Astrocyte of the cerebellum (primary cell): Measurements from ENCODE around the gene TMEM266.

Experiments
- DNase-seq: peaks from one replicate; pipeline ENCODE4 v3.0.0-alpha.2; 2011; ENCODE audit warnings: low read depth
- H3K4me3 ChIP-seq: 2 replicates; pipeline ENCODE4 v1.5.1; 2011; ENCODE audit warnings: mild to moderate bottlenecking, low read depth, low read length, moderate library complexity
- in situ Hi-C: cut with HindIII; loops from 2 replicates; pipeline ENCODE4 v1.10.0; 2017; ENCODE audit warnings: low sequenced_read_pairs
- TF ChIP-seq, protein P1 (sequence below): IDR thresholded peaks from 2 replicates; pipeline ENCODE4 v1.5.1; 2012; ENCODE audit warnings: low read length, low read depth, moderate library complexity, mild to moderate bottlenecking; ENCODE audit errors: missing control alignments

TMEM266 gene

DNA sequence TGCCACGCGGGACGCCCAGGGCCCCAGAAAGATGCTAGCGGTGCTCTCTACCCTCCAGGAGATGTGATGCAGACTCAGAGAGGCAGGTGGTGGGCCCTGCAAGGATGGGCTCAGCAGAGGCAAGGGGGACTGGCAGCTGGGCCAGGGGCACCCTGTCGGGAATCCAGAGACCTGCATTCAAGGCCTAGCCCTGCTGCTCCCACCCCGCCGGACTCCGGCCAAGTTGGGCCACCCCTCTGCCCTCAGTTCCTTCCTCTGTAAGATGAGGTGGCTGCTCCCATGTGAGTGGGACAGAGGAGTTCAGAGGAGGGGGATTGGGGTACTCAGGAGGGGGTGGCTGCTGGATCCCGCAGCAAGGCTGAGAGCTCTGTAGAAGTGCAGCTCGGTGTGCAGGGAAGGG is 116.3 kb downstream of the TMEM266 start:
- TF ChIP-seq, protein P1, sequence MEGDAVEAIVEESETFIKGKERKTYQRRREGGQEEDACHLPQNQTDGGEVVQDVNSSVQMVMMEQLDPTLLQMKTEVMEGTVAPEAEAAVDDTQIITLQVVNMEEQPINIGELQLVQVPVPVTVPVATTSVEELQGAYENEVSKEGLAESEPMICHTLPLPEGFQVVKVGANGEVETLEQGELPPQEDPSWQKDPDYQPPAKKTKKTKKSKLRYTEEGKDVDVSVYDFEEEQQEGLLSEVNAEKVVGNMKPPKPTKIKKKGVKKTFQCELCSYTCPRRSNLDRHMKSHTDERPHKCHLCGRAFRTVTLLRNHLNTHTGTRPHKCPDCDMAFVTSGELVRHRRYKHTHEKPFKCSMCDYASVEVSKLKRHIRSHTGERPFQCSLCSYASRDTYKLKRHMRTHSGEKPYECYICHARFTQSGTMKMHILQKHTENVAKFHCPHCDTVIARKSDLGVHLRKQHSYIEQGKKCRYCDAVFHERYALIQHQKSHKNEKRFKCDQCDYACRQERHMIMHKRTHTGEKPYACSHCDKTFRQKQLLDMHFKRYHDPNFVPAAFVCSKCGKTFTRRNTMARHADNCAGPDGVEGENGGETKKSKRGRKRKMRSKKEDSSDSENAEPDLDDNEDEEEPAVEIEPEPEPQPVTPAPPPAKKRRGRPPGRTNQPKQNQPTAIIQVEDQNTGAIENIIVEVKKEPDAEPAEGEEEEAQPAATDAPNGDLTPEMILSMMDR: no peak
- H3K4me3 ChIP-seq: no peak overlapping the region
- DNase-seq: no peak
- in situ Hi-C loops: no loop called here

DNA sequence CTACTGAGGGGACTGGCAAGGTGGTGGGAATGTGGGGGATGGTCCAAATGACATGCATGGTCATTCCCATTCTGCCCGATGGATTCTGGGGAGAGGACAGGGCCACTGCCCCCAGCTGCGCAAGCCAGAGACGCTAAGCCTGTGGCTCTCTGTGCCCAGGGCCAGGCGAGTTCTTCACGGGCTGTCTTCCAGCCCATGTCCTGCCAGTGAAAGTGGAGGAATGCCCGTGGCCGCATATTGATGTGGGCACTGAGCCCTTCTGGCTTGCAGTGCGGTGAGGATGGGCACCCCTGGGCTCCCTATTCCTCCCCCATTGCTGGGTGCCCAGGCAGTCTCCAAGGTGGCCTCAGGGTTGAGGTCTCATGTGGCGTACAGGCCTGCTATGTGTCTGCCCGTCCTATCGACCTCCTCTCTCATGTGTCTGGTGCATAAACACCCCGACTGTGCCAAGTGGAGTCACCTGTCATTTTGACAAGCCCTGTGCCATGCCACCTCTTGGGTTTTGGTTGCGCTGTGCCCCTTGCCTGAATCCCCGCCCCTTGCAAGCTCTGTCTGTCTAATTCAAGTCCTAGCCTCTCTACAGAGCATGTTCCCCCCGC is 116.8 kb downstream of the TMEM266 start:
- H3K4me3 ChIP-seq: no peak overlapping the region
- in situ Hi-C loops: no loop called here
- DNase-seq: no peak
- TF ChIP-seq, protein P1: no peak

DNA sequence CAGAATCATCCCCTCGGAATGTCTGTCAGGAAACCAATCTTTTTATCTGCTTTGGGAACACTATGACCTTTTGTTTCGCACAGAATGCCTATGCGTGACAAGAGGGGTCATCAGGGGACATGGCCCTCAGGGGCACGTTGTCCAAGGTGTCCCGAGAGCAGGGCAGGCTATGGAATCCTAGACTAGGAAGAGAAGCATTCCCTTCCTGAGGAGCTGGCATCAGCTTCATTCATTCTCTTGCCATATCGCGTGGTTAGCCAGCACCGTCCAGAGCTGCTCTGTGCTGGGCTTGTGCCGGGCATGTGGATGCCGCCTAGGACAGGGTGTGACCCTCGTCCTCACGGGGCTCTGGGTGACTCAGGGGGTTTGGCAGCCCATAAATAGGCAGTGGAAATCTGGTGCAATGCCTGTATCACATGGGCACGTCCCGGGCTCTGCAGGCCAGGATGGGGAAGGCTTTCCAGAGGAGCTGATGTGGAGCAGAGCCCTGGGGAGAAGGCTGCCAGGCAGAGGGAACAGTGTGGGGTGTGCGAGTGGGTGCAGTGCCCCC is 117.8 kb downstream of the TMEM266 start:
- TF ChIP-seq, protein P1: no peak
- in situ Hi-C loops: no loop called here
- DNase-seq: no peak
- no peak overlapping the region for H3K4me3 ChIP-seq

DNA sequence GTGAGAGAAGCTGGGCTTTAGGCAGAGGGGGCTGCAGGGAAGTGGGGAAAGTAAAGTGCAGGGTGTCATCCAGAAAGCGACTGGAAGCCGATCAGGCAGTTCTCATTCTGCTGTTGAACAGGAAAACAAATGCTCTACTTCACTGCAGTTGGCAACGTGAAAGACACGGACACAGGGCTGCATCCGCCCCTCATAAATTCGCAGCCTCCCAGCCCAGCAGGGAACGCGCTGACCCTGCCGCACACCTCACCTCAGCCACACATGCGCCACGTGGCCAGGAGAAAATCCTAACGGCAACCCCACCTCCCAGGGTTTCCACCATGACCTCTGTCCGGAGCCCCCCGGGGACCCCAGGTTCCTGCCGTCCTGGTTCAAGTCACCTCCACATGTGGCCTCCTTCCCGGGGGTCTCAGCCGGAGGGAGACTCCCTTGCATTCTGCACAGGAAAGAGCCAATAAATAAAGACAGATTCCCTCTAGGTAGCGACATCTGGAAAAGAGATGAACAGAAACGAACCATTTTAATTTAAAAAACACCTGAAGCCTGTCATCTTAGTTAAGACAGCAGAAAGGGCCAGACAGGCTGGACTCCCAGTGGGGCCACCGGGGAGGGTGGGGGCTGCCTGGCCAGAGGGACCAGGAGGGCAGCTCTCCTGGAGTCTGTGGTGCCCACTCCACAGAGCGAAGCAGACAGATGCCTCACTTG is 118.7 kb downstream of the TMEM266 start:
- H3K4me3 ChIP-seq: no peak overlapping the region
- in situ Hi-C loops: no loop called here
- DNase-seq: no peak
- TF ChIP-seq, protein P1: no peak

DNA sequence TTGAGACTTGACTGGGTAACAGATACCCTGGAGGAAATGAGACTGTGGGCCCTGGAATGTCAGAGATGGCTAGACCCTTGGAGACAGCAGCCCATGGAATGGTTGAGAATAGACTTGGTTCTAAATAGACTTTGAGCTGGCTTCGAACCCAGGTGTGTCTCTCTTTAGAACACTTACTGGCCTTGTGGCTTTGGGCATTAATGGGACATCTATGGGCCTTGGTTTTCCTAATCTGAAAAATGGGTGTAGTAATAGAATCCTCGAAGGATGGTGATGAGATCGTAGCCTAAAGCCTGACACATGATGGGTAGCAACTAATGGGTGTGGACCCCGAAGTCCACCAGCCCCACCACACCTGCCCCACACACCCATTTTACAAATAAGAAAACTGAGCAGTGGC is 119.2 kb downstream of the TMEM266 start:
- H3K4me3 ChIP-seq: no peak overlapping the region
- TF ChIP-seq, protein P1: no peak
- in situ Hi-C loops: no loop called here
- no peak for DNase-seq

DNA sequence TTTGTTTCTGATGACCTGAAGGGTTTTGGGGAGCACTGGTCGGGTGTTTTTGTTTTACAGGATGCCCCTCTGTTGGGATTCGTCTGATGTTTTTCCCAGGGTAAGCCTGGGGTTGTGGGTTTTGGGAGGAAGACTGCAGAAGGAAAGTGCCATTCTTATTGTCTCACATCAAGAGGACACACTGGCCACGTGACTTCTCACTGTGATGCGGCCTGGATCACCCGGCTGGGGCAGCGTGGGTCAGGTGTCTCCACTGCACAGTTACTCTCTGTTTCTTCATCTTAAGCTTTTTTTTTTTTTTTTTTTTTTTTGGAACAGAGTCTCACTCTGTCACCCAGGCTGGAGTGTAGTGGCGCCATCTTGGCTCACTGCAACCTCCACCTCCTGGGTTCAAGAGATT is 120.5 kb downstream of the TMEM266 start:
- in situ Hi-C loops: no loop called here
- TF ChIP-seq, protein P1: no peak
- H3K4me3 ChIP-seq: no peak overlapping the region
- DNase-seq: no peak
